Measurements from ENCODE around the gene CRISP1. TPM values are rescaled to one million over a fixed set of nuclear protein-coding genes. Genes with fewer than 3 reads are reported as not detected.
A peak's percentile ranks its signal among the peaks of the same experiment; 100 is the strongest.

CRISP1 gene
- polyA plus RNA-seq, 2 of the 4 experiments (the other 2 are of a cell fraction), result not detected

DNA sequence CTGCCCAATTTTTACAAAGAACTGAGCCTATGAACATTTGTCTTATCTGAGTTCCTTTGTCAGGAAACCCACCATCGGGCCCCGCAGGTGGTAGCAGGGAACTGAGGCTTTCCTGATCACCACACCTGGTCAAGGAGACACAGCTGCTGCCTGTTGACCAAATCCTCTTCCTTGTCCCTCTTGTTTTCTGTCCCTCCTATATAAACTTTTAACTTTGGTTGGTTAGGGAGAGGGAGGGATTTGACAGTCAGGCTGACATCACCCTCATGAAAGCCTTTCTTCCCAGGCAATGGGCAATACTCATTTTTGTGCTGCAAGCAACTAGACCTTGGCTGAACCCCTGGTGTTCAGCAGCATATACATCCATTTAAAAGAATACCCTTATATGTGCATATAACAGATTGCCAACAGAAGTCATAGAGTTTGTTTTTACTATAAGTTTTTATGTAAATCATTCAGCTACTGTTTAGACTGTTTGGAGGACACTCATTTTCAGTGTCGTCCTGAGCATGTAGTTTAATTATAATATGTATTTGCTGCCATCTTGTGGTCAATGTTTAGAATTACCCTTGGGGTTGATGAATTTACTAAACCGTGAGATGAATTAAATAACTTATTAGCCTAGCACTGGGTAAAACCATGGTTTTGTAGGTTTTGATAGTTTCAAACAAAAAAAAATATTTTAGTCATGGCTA is 17.0 kb downstream of the CRISP1 start:
- POLR2A ChIA-PET, result no interaction called here
- ATAC-seq (peak; percentile 83 to 84; a peak in 5 of 6 replicates), DNase-seq (ENCODE audit: low read depth in 1 of 2, low spot score in 1 of 2) (peak; percentile 17 to 46), FAIRE-seq (no peak)
- no peaks in the 10 kb centered on the region for H3K4me1 ChIP-seq
- CTCF ChIA-PET, result interaction anchor here (0.6 to 1.6 kb wide), 7 partner anchors 41 to 400 kb away, joined by 3 to 8 read pairs (median 3); no protein-coding TSS in a partner anchor
- no peak overlapping the region for H3K4me2 ChIP-seq
- H3K27ac ChIP-seq, result no peak overlapping the region
- TF ChIP-seq MAX (IDR thresholded peaks at IDR 0.05), result no peak
- TF ChIP-seq, protein P1, sequence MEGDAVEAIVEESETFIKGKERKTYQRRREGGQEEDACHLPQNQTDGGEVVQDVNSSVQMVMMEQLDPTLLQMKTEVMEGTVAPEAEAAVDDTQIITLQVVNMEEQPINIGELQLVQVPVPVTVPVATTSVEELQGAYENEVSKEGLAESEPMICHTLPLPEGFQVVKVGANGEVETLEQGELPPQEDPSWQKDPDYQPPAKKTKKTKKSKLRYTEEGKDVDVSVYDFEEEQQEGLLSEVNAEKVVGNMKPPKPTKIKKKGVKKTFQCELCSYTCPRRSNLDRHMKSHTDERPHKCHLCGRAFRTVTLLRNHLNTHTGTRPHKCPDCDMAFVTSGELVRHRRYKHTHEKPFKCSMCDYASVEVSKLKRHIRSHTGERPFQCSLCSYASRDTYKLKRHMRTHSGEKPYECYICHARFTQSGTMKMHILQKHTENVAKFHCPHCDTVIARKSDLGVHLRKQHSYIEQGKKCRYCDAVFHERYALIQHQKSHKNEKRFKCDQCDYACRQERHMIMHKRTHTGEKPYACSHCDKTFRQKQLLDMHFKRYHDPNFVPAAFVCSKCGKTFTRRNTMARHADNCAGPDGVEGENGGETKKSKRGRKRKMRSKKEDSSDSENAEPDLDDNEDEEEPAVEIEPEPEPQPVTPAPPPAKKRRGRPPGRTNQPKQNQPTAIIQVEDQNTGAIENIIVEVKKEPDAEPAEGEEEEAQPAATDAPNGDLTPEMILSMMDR (IDR thresholded peaks at IDR 0.05), result peak; percentile 58
- no peak for TF ChIP-seq JUN (IDR thresholded peaks at IDR 0.05)
- no peak for TF ChIP-seq ATOH8 (CRISPR knock-in tag; IDR thresholded peaks at IDR 0.05; ENCODE audit: low read depth)
- no peak for TF ChIP-seq EHMT2 (IDR thresholded peaks at IDR 0.05; ENCODE audit: low read depth)
- peak; percentile 70 for TF ChIP-seq SMC3 (IDR thresholded peaks at IDR 0.05)
- no peak for TF ChIP-seq RNF2 (IDR thresholded peaks at IDR 0.05; ENCODE audit: borderline replicate concordance, low read depth)
- peak; percentile 63 to 78 for TF ChIP-seq RAD21 (conservative IDR thresholded peaks at IDR 0.05 in 1 of 2, IDR thresholded peaks at IDR 0.05 in 1 of 2)
- H3K9me3 ChIP-seq, result no peaks in the 10 kb centered on the region
- no peak overlapping the region for H3K4me3 ChIP-seq
- WGBS (ENCODE audit: missing lambda C conversion rate), result 23% methylated on average over 4 of the region's 4 CpGs

GRCh38 chr6:49847673-49848072 is 18.7 kb downstream of the CRISP1 start:
- TF ChIP-seq CHD2 (IDR thresholded peaks at IDR 0.05; ENCODE audit: low read length, partially characterized antibody) (no peak), NFE2L2 (conservative IDR thresholded peaks at IDR 0.05; ENCODE audit: low read length) (no peak), ZNF302 (CRISPR knock-in tag; IDR thresholded peaks at IDR 0.05) (no peak), RNF2 (IDR thresholded peaks at IDR 0.05; ENCODE audit: borderline replicate concordance, low read depth) (no peak), EP300 (IDR thresholded peaks at IDR 0.05) (no peak), E2F6 (IDR thresholded peaks at IDR 0.05; ENCODE audit: borderline replicate concordance, low read depth) (no peak)
- H3K4me3 ChIP-seq, result no peak overlapping the region
- H3K4me1 ChIP-seq, result no peaks in the 10 kb centered on the region
- H3K4me2 ChIP-seq, result no peak overlapping the region
- FAIRE-seq (no peak), DNase-seq (ENCODE audit: low read depth in 1 of 2, low spot score in 1 of 2) (no peak), ATAC-seq (no peak)
- ChIA-PET POLR2A (no interaction called here), CTCF (interaction anchor here (0.6 kb wide), 1 partner anchor 28 kb away, joined by 4 read pairs; no protein-coding TSS in a partner anchor)
- H3K27ac ChIP-seq, result no peak overlapping the region
- no peaks in the 10 kb centered on the region for H3K9me3 ChIP-seq
- WGBS (ENCODE audit: missing lambda C conversion rate), result 68% methylated on average over 2 of the region's 2 CpGs

DNA sequence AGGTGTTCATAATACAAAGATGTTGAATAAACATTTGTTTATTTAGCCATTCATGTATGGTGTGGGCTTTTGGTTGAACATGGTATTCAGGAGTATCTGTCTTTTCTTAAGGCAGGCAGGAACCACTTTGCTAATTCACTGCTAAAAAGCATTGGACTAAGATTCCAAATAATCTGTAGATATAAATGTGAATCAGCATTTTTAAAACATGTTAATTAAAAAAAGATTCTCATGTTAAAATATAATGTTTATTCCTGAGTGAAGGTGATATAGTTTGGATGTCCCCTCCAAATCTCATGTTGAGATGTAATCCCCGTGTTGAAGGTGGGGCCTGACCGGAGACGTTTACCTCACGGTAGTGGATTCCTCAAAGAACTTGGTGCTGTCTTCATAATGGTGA is 19.3 kb downstream of the CRISP1 start:
- Histone ChIP-seq H3K4me2 (no peak overlapping the region), H3K4me1 (no peaks in the 10 kb centered on the region), H3K9me3 (no peaks in the 10 kb centered on the region), H3K27ac (no peak overlapping the region), H3K4me3 (no peak overlapping the region)
- ATAC-seq (no peak), DNase-seq (ENCODE audit: low read depth in 1 of 2, low spot score in 1 of 2) (no peak), FAIRE-seq (no peak)
- 81% methylated on average over 4 of the region's 4 CpGs for WGBS (ENCODE audit: missing lambda C conversion rate)
- POLR2A ChIA-PET, result no interaction called here
- CTCF ChIA-PET, result no interaction called here
- TF ChIP-seq POLR2AphosphoS2 (conservative IDR thresholded peaks at IDR 0.05; ENCODE audit: low read length), result no peak
- TF ChIP-seq EHF (CRISPR knock-in tag; IDR thresholded peaks at IDR 0.05), result no peak
- TF ChIP-seq ZNF302 (CRISPR knock-in tag; IDR thresholded peaks at IDR 0.05), result no peak
- TF ChIP-seq RARB (CRISPR knock-in tag; IDR thresholded peaks at IDR 0.05), result no peak
- TF ChIP-seq ESRRA (IDR thresholded peaks at IDR 0.05; ENCODE audit: borderline replicate concordance, low read length), result no peak
- no peak for TF ChIP-seq ZC3H11A (IDR thresholded peaks at IDR 0.05)
- TF ChIP-seq KDM5A (IDR thresholded peaks at IDR 0.05), result no peak
- TF ChIP-seq FOSL2 (IDR thresholded peaks at IDR 0.05), result no peak
- no peak for TF ChIP-seq FOSL2 (CRISPR knock-in tag; IDR thresholded peaks at IDR 0.05)
- TF ChIP-seq RAD21 (conservative IDR thresholded peaks at IDR 0.05 in 1 of 2, IDR thresholded peaks at IDR 0.05 in 1 of 2), result no peak
- TF ChIP-seq, protein P2, sequence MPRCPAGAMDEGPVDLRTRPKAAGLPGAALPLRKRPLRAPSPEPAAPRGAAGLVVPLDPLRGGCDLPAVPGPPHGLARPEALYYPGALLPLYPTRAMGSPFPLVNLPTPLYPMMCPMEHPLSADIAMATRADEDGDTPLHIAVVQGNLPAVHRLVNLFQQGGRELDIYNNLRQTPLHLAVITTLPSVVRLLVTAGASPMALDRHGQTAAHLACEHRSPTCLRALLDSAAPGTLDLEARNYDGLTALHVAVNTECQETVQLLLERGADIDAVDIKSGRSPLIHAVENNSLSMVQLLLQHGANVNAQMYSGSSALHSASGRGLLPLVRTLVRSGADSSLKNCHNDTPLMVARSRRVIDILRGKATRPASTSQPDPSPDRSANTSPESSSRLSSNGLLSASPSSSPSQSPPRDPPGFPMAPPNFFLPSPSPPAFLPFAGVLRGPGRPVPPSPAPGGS (IDR thresholded peaks at IDR 0.05), result no peak
- TF ChIP-seq NR3C1 (IDR thresholded peaks at IDR 0.05), result no peak
- no peak for TF ChIP-seq MAZ (IDR thresholded peaks at IDR 0.05; ENCODE audit: borderline replicate concordance, low read depth, low read length)
- TF ChIP-seq TFCP2L1 (CRISPR knock-in tag; IDR thresholded peaks at IDR 0.05), result no peak
- TF ChIP-seq FOSB (CRISPR knock-in tag; IDR thresholded peaks at IDR 0.05), result no peak
